Endothelial cell of umbilical vein (primary cell): Measurements from ENCODE around the gene LRRC10B. TPM values are rescaled to one million over a fixed set of nuclear protein-coding genes. Genes with fewer than 3 reads are reported as not detected.

Source experiments
- BruUV-seq: library from RNA; stranded (reverse); fragments of 400-500 nt; replicated peaks from 2 replicates; lab custom pipeline; 2021; lab: Mats Ljungman, UMichigan
- CTCF ChIA-PET: fragments of 300-600, 350-600 bp; sonication (Branson Sonifier 250); formaldehyde crosslinking; loops from one replicate; lab custom pipeline; 2021; ENCODE audit warnings: antibody characterized with exemption, inconsistent platforms; lab: Charles Lee
- POLR2A ChIA-PET: fragments of 300-600, 350-600 bp; sonication (Branson Sonifier 250); formaldehyde crosslinking; loops from one replicate; lab custom pipeline; 2021; ENCODE audit warnings: antibody characterized with exemption, inconsistent platforms; lab: Charles Lee
- DNase-seq: peaks from one replicate; pipeline ENCODE4 v3.0.0-alpha.2; 2011; ENCODE audit warnings: low read depth, low spot score
- FAIRE-seq: peaks from 2 replicates; lab custom pipeline; 2011; peaks lifted over from hg19 to GRCh38; lab: Jason Lieb, UNC
- H2AFZ ChIP-seq: 2 replicates; pipeline ENCODE4 v1.6.0; 2012; ENCODE audit warnings: low read depth, low read length, control low read depth, inconsistent platforms
- H3K27ac ChIP-seq: 2 replicates; pipeline ENCODE4 v1.5.1; 2011; ENCODE audit warnings: low read depth, mild to moderate bottlenecking, control low read depth, low read length, moderate library complexity; ENCODE audit not compliant: insufficient read depth
- H3K27me3 ChIP-seq, 2 experiments: 2 replicates each; pipeline versions ENCODE4 v1.6.0 to v1.6.1; 2011; ENCODE audit warnings: low read length in 2 of 2, mixed read lengths in 1 of 2; ENCODE audit not compliant: control insufficient read depth in 2 of 2, insufficient read depth in 2 of 2
- H3K36me3 ChIP-seq, 2 experiments: 2 replicates in 1 of 2; 3 replicates in 1 of 2; pipeline ENCODE4 v1.5.1; 2011; ENCODE audit warnings: low read length in 2 of 2, mild to moderate bottlenecking in 1 of 2, moderate library complexity in 1 of 2; ENCODE audit not compliant: control insufficient read depth in 2 of 2, insufficient read depth in 2 of 2; ENCODE audit errors: extremely low read depth in 1 of 2
- H3K4me1 ChIP-seq: 3 replicates; pipeline ENCODE4 v1.5.1; 2011; ENCODE audit warnings: mild to moderate bottlenecking, low read length; ENCODE audit not compliant: control insufficient read depth, insufficient read depth; ENCODE audit errors: extremely low read depth
- H3K4me2 ChIP-seq: 2 replicates; pipeline ENCODE4 v1.6.1; 2011; ENCODE audit warnings: low read length, control low read depth, mixed read lengths; ENCODE audit not compliant: insufficient read depth
- H3K4me3 ChIP-seq, 3 experiments: fragments of 200-600 bp in 1 of 3; sonication (generic), shearing (Covaris generic) in 1 of 3; replicated peaks in 1 of 3; 2 replicates each; pipeline ENCODE4 v1.5.1; 2011 to 2016; ENCODE audit warnings: control low read depth in 3 of 3, low read length in 3 of 3, mild to moderate bottlenecking in 2 of 3, inconsistent platforms in 1 of 3, low read depth in 1 of 3, moderate library complexity in 1 of 3; ENCODE audit not compliant: insufficient read depth in 1 of 3
- H3K79me2 ChIP-seq: 2 replicates; pipeline ENCODE4 v1.6.0; 2012; ENCODE audit warnings: low read length, inconsistent platforms; ENCODE audit not compliant: control insufficient read depth, insufficient read depth
- H3K9ac ChIP-seq: replicated peaks from 2 replicates; pipeline ENCODE3; 2011; ENCODE audit warnings: low read length, control low read depth; ENCODE audit not compliant: insufficient read depth; ENCODE audit errors: extremely low read depth
- H3K9me1 ChIP-seq: replicated peaks from 3 replicates; pipeline ENCODE4 v1.6.0; 2011; ENCODE audit warnings: mild to moderate bottlenecking, low read length; ENCODE audit not compliant: control insufficient read depth, insufficient read depth; ENCODE audit errors: extremely low read depth
- H3K9me3 ChIP-seq: replicated peaks from 2 replicates; pipeline ENCODE4 v1.5.1; 2012; ENCODE audit warnings: low read length, inconsistent platforms; ENCODE audit not compliant: control insufficient read depth, insufficient read depth
- H4K20me1 ChIP-seq: replicated peaks from 2 replicates; pipeline ENCODE3; 2011; ENCODE audit warnings: mild to moderate bottlenecking, low read length; ENCODE audit not compliant: control insufficient read depth, insufficient read depth; ENCODE audit errors: extremely low read depth
- CTCF ChIP-seq, 2 donors: IDR thresholded peaks; 1 replicate in 1 of 2; 2 replicates in 1 of 2; pipeline ENCODE4 v1.5.1; 2011; ENCODE audit warnings: low read length in 2 of 2, mild to moderate bottlenecking in 2 of 2, moderate library complexity in 2 of 2, control low read depth in 1 of 2, inconsistent platforms in 1 of 2, low read depth in 1 of 2; ENCODE audit not compliant: insufficient read depth in 1 of 2; ENCODE audit errors: extremely low read depth in 1 of 2
- EZH2 ChIP-seq: IDR thresholded peaks from 2 replicates; pipeline ENCODE4 v1.6.1; 2012; ENCODE audit warnings: borderline replicate concordance, low read depth, mild to moderate bottlenecking, moderate library complexity, low read length, inconsistent platforms; ENCODE audit not compliant: severe bottlenecking
- FOS ChIP-seq: IDR thresholded peaks from 2 replicates; pipeline ENCODE4 v1.6.1; 2011; ENCODE audit warnings: mild to moderate bottlenecking, low read length, moderate library complexity, borderline replicate concordance; ENCODE audit not compliant: insufficient read depth
- GATA2 ChIP-seq: IDR thresholded peaks from 2 replicates; pipeline ENCODE4 v1.7.0; 2011; ENCODE audit warnings: low read depth, mild to moderate bottlenecking, moderate library complexity, mixed read lengths, low read length; ENCODE audit not compliant: insufficient read length, insufficient read depth
- JUN ChIP-seq: IDR thresholded peaks from 2 replicates; pipeline ENCODE4 v1.6.1; 2011; ENCODE audit warnings: borderline replicate concordance, low read depth; ENCODE audit not compliant: insufficient read length, insufficient read depth
- MAX ChIP-seq: IDR thresholded peaks from 2 replicates; pipeline ENCODE4 v1.6.1; 2011; ENCODE audit not compliant: insufficient read depth, insufficient read length
- MYC ChIP-seq: IDR thresholded peaks from one replicate; pipeline ENCODE4 v1.6.1; 2011; ENCODE audit warnings: mild to moderate bottlenecking, low read depth, low read length
- POLR2A ChIP-seq: IDR thresholded peaks from 2 replicates; pipeline ENCODE4 v1.6.1; 2012; ENCODE audit warnings: low read depth, mild to moderate bottlenecking, control low read depth, low read length
- POLR2AphosphoS5 ChIP-seq: IDR thresholded peaks from 2 replicates; pipeline ENCODE4 v1.6.1; 2012; ENCODE audit warnings: low read depth, mild to moderate bottlenecking, control low read depth, low read length, moderate library complexity; ENCODE audit not compliant: insufficient read depth
- dilution Hi-C: fragments of 300-500 bp; cut with MboI; formaldehyde crosslinking; loops from one replicate; pipeline ENCODE4 v1.15.0; 2019; ENCODE audit warnings: low sequenced_read_pairs; ENCODE audit not compliant: extremely low pct_ligation_motif_present
- intact Hi-C: fragments of 100-400 bp; cut with micrococcal nuclease; formaldehyde crosslinking; loops from one replicate; pipeline ENCODE4 v1.10.0; 2022
- polyA plus RNA-seq, 4 experiments: library from polyadenylated mRNA; depleted of rRNA in 3 of 4; stranded (reverse) in 3 of 4; unstranded in 1 of 4; fragments of >200 nt; gene quantifications; 2 replicates each; pipeline versions ENCODE4 v1.2.1 to v1.2.3, GENCODE V29; 2011 to 2012; ENCODE audit warnings: missing spikeins in 1 of 4
- total RNA-seq: library from RNA; stranded (reverse); gene quantifications from 2 replicates; pipeline ENCODE4 v1.2.3, GENCODE V29; 2021

LRRC10B gene
- total and polyA plus RNA-seq, 2 donors (not counting 3 experiments of a cell fraction or from before 2014, with no cell fraction given): not detected

GRCh38 chr11:61554172-61554988 is 45.8 kb downstream of the LRRC10B start:
- Histone ChIP-seq H3K36me3 (no peaks in the 10 kb centered on the region), H3K27me3 (peaks cover 24 to 29% of the 10 kb centered on the region in 2 experiments)

GRCh38 chr11:61555051-61555969 is 46.8 kb downstream of the LRRC10B start:
- FAIRE-seq (no peak), DNase-seq (no peak)
- Histone ChIP-seq H3K9me1 (no peaks in the 10 kb centered on the region), H3K9me3 (no peaks in the 10 kb centered on the region), H4K20me1 (no peaks in the 10 kb centered on the region), H3K27ac (no peak overlapping the region), H3K4me2 (no peak overlapping the region), H3K36me3 (no peaks in the 10 kb centered on the region), H3K27me3 (peaks cover 24 to 34% of the 10 kb centered on the region in 2 experiments), H3K4me1 (no peaks in the 10 kb centered on the region), H2AFZ (no peak overlapping the region), H3K4me3 (no peak overlapping the region), H3K9ac (no peak overlapping the region), H3K79me2 (no peaks in the 10 kb centered on the region)
- ChIA-PET POLR2A (no interaction called here), CTCF (no interaction called here)
- BruUV-seq: no TSS peak
- intact Hi-C loops (no loop called here), dilution Hi-C loops (no loop called here)
- TF ChIP-seq GATA2 (no peak), JUN (no peak), POLR2A (no peak), CTCF (IDR thresholded peaks at IDR 0.05; ENCODE audit: extremely low read depth in 1 of 2, insufficient read depth in 1 of 2, low read depth in 1 of 2, low read length in 2 of 2) (peak; percentile 16 to 19), MYC (no peak), EZH2 (peak; percentile 84), MAX (no peak), POLR2AphosphoS5 (no peak), FOS (no peak)

More at GRCh38 chr11:61554172-61554988, 45.8 kb downstream of the LRRC10B start:
- no peak overlapping the region for H2AFZ ChIP-seq
- no peaks in the 10 kb centered on the region for H3K4me1 ChIP-seq
- intact Hi-C loops (no loop called here), dilution Hi-C loops (no loop called here)
- no TSS peak for BruUV-seq
- peak; percentile 23 for TF ChIP-seq EZH2
- no peak for TF ChIP-seq MAX
- H3K4me3 ChIP-seq: no peak overlapping the region
- H3K27ac ChIP-seq: no peak overlapping the region
- ChIA-PET POLR2A (no interaction called here), CTCF (interaction anchor here (1.2 to 1.4 kb wide), 2 partner anchors 23 to 38 kb away, joined by 3 to 5 read pairs; no protein-coding TSS in a partner anchor)
- no peak for DNase-seq
- H3K9me1 ChIP-seq: no peaks in the 10 kb centered on the region
- FAIRE-seq: no peak
- no peaks in the 10 kb centered on the region for H4K20me1 ChIP-seq
- H3K9ac ChIP-seq: no peak overlapping the region
- H3K4me2 ChIP-seq: no peak overlapping the region
- no peaks in the 10 kb centered on the region for H3K9me3 ChIP-seq
- H3K79me2 ChIP-seq: no peaks in the 10 kb centered on the region
